22Rv1 (cell line): ENCODE data around the gene SDK1.

Source experiments
- ZFX ChIP-seq: fragments of 450-650 bp; IDR thresholded peaks from 2 replicates; pipeline ENCODE4 v1.6.1; 2017; ENCODE audit warnings: antibody characterized with exemption, borderline replicate concordance
- TF ChIP-seq, protein P1 (sequence below): fragments of 450-650 bp; IDR thresholded peaks from 2 replicates; pipeline ENCODE4 v1.5.1; 2017; ENCODE audit warnings: mild to moderate bottlenecking

DNA sequence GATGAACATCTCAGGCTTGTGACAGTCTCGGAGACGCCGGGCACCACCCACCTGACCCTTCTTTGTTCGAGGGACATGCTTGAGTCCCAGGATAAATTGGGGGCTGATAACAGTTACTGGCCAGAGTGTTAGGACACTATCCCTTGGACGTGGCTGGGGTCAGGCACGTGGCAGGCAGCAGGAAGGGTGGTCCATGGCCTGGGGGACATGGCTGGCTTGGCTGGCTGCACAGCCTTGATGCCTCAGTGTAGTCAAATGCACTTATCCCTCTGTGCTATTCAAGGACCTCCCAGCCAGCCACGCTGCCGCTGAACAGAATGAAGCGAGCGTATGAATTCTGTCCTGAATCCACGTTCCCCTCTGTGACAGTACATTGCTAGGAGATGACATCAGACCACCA lies 719.0 kb downstream of the SDK1 start:
- TF ChIP-seq, protein P1, sequence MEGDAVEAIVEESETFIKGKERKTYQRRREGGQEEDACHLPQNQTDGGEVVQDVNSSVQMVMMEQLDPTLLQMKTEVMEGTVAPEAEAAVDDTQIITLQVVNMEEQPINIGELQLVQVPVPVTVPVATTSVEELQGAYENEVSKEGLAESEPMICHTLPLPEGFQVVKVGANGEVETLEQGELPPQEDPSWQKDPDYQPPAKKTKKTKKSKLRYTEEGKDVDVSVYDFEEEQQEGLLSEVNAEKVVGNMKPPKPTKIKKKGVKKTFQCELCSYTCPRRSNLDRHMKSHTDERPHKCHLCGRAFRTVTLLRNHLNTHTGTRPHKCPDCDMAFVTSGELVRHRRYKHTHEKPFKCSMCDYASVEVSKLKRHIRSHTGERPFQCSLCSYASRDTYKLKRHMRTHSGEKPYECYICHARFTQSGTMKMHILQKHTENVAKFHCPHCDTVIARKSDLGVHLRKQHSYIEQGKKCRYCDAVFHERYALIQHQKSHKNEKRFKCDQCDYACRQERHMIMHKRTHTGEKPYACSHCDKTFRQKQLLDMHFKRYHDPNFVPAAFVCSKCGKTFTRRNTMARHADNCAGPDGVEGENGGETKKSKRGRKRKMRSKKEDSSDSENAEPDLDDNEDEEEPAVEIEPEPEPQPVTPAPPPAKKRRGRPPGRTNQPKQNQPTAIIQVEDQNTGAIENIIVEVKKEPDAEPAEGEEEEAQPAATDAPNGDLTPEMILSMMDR: no peak
- TF ChIP-seq ZFX: no peak
